Muscle of back (tissue), 11 donors: ENCODE results near the gene ZNF778. TPM values are rescaled to one million over a fixed set of nuclear protein-coding genes. Genes with fewer than 3 reads are reported as not detected.

Experiments
- DNase-seq, 3 donors: peaks; one replicate each; pipeline versions ENCODE4 v3.0.0 to v3.0.0-alpha.2; 2013
- polyA plus RNA-seq, 10 donors: library from polyadenylated mRNA; unstranded; fragments of 120-200 nt; gene quantifications; one replicate each; pipeline ENCODE4 v1.2.1, GENCODE V29; 2013; ENCODE audit not compliant: insufficient read length in 10 of 10

Gene ZNF778
- polyA plus RNA-seq, 10 donors, result 4.4 to 7.2 (median 5.7) TPM

DNA sequence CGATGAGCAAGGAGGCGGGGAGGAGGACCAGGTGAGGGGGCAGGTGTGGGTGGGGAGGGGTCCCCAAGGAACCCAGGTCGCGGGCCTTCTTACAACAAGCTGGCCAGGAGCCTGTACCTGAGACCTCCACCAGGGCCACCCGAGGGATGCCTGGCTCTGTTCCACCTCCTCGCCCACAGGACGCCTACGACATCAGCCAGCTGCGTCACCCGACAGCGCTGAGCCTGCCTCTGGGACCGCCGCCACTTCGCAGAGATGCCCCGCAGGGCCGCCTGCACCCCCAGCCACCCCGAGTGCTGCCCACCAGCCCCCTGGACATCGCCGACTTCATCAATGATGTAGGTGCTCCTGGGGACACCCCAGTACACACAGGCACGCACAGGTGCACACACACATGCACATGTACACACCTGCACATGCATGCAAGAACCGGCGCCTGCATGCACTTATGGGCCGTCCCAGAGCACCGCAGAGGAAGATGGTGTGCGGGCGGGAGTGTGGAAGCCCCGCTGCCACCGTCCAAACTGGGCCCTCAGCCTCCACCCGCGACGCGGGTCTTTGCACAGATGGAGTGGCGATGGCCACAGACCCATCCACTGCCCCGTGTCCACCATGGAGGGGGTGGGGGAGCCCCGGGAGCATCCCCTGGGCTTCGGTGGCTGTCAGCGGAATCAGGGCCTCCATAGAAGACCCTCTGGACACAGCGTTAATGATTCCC, 23.8 kb upstream of the ZNF778 start:
- DNase-seq, result no peak

DNA sequence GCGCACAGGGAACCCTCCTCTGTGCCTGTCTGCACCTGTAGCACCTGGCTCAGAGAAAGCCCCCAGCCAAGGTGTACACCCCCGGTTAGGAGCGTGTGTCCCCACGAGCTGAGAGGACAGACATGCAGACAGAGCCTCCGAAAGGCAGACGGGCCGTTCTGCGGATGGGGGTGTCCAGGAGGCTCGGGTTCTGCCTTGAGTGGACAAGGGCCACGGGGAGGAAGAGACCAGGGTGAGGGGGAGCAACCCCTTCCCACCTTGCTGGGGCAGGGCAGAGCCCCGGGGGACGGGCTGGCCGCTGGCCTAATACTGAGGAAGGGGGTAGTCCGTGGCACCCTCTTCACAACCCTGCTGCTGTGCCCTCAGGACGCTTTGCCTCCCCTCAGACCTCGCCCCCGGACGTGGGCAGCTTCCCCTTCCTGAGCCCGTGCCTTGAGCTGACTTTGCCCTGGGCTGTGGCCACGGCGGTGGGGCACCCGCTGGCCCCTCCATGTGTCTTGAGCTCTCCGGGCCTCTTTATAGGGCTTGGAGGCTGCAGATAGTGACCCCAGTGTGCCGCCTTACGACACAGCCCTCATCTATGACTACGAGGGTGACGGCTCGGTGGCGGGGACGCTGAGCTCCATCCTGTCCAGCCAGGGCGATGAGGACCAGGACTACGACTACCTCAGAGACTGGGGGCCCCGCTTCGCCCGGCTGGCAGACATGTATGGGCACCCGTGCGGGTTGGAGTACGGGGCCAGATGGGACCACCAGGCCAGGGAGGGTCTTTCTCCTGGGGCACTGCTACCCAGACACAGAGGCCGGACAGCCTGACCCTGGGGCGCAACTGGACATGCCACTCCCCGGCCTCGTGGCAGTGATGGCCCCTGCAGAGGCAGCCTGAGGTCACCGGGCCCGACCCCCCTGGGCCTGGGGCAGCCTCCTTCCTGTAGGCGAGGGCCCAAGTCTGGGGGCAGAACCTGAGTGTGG, 22.9 kb upstream of the ZNF778 start:
- DNase-seq, result no peak

DNA sequence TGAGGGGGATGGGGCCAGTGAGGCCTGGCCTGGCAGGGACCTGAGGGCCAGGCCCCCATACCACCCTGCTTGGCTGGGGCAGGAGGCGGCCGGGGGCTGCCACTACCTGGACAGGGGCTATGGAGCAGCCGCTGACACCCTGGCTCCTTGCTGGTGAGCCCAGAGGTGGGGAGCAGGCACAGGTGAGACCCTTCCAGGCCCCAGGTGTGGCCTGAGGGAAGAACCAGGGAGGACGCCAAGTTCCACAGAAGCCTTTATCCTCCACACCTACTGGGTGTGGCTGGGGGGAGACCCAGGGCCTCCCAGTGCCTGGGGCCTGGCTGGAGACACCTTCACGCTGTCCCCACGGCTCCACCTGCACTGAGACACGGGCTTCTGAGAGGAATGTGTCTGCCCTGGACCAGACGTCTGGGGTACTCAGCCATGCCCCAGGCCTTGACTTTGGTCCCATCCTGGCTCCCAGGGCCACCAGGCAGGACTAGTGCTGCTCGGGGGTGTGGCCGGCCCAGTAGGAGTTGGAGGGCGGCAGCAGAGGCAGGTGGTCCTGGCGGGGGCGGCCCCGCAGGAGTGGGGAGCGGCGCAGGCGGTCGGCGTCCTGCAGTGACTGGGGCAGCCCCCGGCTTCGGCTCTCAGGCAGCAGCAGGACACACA, 21.9 kb upstream of the ZNF778 start:
- no peak for DNase-seq

DNA sequence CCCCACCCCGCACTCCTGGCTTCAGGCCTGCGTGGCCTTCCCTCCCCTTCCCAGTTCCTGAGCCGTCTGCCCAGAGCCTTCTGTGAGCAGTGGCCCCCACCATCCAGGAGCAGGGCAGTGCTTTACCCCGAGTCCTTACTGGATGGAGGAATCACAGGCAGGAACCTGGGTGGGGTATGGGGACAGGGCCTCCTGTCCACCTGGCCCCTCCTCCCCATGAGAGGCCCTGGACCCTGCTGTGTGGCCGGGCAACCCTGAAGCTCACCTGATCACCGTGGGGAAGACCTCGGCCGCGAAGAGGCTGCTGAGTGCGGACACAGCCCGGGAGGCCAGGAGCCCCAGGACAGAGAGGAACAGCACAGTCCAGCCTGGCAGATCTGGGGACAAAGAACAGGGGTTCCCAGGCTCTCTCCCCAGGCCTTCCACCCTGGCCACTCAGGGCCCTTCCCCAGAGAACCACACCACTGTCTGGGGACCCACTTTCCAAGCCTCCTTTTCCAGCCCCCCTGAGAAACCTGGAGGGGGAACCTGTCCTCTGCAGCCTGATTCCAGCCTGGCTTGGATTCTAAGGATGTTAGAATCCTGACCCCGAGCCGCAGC, 20.4 kb upstream of the ZNF778 start:
- DNase-seq, result no peak

DNA sequence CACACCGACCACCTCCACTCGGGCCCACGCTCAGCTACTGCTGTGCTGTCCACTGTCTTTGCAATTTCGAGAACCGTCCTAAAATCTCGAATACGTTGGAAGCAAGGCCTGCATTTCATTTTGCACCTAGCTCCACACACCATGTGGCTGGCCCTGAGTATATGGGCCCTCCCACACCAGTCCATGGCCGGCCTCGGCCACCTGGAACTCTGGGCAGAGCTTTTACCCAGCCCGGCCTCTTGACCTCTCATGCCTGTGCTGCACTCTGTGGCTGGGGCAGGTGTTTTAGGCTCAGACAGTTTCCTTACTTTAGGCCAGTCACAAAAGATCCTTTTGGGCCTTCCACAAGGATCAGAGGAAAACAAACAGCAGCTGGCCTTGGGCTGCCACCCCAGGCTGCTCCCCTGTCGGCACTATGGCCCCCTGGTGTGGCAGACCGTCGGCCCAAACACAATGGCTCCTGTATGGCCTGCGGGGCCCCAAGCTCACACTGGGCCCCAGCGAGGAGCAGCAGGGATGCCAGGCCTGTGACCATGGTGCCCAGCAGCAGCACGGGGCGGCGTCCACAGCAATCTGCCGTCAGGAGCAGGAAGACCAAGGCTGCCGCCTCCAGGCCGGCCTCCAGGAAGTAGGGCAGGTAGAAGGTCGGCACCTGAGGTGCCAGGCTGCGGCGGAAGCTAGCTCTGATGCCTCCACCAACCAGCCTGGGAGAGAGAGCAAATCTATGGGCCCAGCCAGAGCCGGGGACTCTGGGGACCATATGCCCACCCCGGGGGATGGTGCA, 19.7 kb upstream of the ZNF778 start:
- DNase-seq, result no peak

DNA sequence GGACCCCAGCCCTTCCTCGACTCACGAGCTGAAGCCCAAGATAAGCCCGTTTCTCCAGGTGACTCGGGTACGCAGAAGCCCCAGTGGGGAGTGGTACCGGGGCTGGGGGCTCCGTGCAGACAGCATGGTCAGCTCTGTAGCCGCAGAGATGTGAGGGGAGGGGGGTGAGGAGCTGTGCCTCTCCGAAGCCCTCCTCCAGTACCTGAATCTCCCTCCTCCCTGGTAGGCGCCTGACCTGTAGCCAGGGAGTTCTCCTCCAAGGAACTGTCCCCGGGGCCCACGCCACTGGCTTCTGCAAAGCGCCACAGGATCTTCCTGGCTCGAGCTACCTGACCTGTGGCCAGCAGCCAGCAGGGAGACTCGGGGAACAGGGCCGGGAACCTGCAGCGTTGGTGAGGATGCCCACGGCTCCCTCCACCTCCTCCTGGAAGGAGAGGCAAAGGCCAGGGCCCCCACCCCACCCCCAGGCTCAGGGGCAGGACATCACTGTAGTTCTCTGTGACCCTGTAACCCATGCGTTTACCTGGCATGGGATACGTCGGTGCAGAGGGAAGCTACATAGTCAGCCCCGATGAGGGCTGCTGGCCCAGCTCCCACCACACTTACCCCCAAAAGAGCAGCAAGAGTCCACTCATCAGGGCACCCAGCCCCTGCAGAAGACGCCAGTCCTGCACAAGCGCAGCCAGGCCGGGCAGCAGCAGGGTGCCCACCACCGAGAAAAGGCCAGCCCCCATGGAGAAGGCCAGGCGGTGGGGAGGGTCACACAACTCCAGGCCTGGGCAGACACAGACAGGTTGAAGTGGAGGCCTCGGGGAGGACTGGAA, 18.9 kb upstream of the ZNF778 start:
- no peak for DNase-seq

DNA sequence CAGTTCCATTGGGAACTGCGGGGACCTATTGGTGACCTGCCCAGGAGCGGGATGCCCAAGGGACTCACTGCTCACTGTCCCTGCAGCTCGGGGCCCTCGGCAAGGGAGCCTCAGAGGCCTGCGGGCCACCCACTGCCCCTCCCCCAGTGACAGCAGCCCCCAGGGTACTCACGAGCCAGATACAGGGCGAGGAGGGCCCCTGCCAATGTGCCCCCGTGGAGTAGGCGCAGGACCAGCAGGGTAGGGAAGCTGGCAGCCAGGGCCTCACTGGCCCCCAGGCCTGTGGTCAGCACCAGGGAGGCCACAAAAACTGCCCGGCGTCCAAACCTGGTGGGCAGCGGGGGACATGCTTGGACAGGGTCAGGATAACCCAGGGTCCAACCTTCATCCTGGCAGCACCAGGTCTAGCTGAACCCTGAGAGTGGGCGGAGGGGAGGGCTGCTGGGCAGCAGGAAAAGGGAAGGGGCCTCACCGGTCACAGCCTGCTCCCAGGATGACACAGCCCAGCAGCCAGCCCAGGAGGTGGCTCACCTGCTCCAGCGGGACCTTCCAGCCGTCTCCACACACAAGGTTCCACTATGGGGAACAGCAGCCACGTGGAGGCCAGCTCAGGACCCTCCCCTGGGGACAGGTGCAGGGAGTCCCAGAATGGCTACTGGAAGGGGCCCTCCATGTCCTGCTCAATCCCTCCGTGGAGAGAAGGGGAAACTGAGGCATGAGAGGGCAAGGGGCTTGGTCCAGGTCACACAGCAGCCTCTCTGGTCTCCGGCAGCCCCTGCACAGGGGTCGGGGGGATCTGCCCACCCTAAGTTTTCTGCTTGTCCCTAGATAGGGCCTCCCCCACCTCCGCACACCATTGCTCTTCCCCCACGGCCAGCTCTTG, 18.0 kb upstream of the ZNF778 start:
- DNase-seq, result no peak

DNA sequence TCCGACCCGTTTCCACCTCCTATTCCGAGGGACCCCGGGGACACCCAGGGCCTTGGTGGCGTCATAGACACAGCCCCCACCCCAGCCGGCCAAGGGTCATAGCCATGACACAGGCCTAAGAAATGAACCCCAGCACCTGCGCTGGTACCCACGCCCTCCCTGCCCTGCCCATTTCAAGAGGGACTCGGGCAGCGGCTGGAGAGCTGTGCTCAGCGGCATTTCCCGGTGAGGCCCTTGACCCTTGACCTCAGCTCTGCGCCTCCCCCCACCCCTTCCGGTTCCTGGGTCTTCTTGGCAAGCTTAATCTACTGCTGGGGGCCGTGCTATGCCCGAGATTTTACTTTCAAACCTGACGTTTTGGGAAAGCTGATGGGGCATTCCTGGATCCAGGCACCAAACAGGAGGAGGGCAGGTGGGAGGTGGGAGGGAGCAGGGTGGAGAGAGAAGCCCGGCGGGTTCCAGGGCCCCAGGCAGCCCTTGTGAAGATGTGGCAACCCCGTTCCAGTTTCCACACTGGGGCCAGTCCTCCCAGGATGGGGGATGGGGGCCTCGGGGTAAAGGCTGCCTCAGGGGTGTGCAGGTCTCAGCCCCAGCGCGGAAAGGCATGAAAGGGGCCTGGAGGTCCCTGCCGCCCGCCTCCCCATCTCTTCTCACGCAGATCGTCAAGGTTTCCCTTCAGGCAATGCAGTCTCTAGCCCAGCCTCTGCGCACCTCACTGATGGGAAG, 17.2 kb upstream of the ZNF778 start, which contains the start of gene SLC22A31:
SLC22A31 (minus strand) TSS at position 414 of the 726 bp plus-strand sequence; CDS start at position 378, 36 bp downstream.
- no peak for DNase-seq

DNA sequence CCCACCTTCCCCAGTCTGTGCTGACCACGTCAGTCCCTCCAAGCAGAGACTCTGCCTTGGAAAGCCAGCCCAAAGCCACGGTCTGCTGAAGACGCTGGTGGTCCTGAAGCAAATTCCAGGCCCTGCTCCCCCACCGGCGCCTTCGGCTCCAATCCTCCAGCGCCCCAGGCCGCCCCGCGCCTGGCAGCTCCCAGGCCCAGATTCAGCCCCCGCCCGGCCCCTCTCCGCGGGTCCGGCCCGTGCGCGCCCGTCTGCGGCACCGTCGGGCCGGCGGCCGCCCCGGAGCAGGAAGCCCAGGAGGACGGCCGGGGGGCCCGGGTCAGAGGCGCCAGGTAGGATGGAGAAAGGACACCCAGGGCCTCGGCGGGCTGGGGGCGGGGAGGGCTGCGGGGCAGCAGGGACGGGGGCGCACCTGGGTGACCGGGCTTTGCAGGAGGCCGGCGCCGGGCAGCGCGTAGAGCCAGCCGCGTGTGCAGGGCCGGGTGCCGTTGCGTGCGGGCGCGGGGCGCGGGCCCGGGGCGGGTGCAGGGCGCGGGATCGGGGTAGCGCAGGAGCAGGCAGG, 16.6 kb upstream of the ZNF778 start:
- DNase-seq, result no peak

DNA sequence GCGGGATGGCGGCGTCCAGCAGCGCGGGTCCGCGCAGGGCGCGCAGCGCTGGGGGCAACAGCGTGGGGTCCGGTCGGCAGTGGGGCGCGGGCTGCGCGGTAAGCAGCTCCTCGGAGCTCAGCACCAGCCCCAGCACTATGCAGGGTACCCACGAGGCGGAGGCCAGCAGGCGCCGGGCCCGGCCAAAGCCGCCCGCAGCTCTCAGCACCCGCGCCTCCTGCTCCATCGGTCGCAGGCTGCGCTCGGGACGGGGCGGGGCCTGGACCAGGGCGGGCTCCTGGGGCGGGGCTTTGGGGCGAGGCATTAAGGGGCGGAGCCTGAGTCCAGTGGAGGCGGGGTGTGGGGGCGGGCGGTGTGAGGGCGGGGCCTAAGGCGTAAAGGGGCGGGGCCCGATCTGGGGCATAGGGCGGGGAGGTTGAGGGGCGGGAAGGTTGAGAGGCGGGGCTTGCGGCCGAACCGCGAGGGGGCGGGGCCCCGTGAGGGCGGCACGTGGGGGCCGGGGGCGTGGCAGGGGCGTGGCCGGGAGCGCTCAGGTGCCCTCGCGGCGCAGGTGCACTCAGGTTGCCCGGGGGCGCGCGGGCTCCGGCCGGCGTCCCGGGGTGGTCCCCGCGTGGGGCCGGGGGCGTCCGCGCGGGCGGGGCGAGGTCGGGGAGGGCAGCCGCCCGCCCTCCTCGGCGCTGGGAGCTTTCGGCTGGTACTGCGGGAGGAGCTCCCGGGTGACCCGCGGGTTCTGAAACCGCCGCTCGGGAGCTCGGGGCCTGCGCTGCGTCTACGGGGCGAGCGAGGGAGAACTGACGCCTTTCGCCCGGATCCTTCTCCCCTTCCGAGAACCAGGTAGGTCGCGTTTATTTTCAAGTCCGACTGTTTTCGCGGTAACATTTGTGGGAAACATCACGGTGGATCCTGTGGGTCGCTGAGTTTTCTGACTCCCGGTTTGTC, 15.8 kb upstream of the ZNF778 start:
- peak in 2 of 3 donors; percentile 38 to 49 for DNase-seq

DNA sequence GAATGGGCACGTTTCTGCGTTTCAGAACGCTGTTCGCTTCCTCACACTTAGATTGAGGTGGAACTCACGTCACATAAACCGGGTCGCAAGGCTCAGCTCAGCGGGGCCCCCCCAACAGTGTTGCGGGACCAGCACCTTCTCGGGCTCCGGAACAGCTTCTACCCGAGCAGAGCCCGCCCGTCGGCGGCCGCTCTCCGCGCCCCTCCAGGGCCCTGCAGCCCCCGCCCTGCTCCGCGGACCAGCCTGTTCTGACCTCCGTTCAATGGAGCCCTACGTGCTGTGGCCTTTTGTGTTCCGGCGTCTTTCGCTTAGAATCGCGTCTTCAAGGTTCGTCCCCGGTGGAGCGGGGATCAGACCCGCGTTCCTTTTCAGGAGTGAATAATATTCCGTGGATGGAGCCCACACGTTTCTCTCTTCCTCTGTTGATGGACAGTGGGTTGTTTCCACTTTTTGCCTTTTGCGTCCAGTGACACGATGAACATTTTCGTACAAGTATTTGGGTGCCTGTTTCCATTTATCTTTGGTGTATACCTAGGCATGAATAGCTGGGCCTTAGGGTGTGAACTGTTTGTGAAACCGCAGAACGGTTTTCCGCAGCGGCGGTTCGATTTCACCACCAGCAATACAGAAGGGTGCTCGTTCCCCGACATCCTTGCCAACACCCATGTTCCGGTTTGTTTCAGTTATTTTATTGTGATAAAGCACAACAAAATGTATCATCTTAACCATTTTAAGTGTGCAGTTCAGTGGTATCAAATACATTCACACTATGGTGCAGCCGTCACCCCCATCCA, 14.9 kb upstream of the ZNF778 start:
- no peak for DNase-seq

DNA sequence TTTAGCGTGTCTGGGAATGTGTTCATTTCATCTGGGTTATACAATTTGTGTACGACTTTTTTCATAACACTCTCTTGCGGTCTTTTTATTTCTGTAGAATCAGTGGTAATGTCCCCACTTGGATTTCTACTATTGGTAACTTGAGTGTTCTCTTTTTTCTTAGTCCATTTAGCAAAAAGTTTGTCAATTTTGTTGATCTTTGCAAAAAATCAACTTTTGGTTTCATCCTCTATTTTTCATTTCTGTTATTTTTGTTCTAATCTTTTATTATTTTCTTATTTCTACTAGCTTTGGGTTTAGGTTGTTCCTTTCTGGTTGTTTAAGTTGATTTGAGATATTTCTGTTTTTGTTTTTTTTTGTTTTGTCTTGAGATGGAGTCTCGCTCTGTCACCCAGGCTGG, 9.5 kb upstream of the ZNF778 start:
- DNase-seq, result no peak

DNA sequence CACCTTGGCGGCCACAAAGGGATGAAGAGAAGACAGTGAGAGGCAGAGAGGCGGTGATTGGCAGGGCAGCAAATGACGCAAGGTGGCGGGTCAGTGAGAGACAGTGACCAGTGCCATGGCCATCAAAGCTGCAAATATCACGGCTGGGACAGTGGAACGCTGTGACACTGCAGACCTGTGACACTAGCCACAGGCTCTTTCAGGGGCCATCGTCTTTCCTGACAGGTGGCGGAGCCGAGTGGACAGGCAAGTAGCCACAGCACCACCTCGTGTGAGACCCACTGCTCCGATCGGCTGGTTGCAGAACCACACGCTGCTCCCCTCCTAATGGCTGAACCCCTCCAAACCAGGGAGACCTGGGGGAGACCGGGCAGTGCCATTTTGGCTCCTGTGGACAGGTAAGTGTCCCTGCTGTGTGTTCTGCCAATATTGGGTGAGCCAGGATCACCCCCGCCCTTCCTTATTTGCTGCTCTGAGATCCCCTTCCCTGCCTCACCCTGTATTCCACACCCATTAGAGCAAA, 7.9 kb upstream of the ZNF778 start:
- no peak for DNase-seq

DNA sequence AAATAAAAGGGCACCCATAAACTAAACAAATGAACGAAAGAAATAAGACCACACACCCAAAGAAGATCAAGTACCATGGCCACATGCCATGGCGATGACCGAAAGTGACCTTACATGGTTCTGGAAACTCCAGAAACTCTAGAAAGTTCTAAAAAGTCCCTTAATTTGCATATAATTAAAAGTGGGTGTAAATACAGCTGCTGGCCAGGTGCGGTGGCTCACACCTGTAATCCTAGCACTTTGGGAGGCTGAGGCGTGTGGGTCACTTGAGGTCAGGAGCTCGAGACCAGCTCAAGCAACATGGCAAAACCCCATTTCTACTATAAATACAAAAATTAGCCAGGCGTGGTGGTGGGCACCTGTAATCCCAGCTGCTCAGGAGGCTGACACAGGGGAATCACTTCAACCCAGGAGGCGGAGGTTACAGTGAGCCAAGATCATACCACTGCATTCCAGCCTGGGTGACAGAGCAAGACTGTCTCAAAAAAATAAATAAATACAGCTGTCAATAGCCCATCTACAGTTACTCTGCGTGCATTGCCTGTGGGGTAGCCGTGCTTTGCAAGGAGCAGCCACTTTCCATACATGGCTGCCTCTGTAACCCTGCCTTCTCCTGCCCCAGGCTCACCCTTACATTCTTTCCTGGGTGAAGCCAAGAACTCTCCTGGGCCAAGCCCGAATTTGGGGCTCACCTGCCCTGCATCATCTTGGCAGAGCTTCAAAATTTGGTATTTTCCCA, 7.2 kb upstream of the ZNF778 start:
- no peak for DNase-seq

DNA sequence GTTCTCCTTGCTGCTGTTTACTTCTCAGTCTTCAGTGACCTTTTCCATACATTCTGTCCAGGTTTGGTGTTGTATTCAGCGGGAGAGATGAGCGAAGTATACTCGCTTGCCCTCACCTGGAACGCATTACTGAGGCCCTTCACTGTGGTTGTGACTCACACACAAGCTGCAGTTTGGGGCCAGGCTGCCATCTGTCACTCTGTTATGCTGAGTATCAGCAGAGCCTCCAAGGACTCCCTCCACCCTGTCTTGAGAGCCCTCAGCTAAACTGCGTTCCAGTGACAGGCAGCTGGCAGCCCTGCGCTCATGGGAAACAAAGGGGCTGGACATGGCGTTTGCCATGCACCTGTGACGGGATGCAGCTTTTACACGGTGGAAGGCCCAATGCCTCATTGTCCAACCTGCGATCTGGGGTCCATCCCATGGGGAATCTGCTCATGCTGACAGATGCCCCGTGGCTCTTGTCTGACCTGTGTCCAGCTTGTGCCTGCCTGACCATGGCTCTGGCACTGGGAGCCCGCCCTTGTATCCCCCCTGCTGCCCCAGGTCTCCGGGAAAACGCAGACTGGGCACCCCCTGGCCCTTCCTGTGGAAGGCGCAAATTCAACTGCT, 6.5 kb upstream of the ZNF778 start:
- DNase-seq, result no peak
